GM12878 (cell line): ENCODE measurements around the gene SLC2A9. TPM values are rescaled to one million over a fixed set of nuclear protein-coding genes. Genes with fewer than 3 reads are reported as not detected.

Experiments used
- ATAC-seq: fragments of 200-7000 bp; cut with Tn5 transposase; 3 replicates; pipeline ENCODE4 v1.9.1; 2020; ENCODE audit warnings: mild to moderate bottlenecking, moderate library complexity
- BruUV-seq: library from RNA; stranded (reverse); fragments of 400-500 nt; replicated peaks from 2 replicates; lab custom pipeline; 2021; lab: Mats Ljungman, UMichigan
- CTCF ChIA-PET: fragments of 300-600 bp; sonication (Branson Sonifier 250); formaldehyde crosslinking; extraction: SDS; loops from one replicate; lab custom pipeline; 2021; ENCODE audit warnings: inconsistent platforms; lab: Yijun Ruan, JAX
- POLR2A ChIA-PET: fragments of 350-600 bp; formaldehyde crosslinking; extraction: SDS; loops from one replicate; lab custom pipeline; 2021; ENCODE audit warnings: inconsistent platforms; lab: Charles Lee
- RAD21 ChIA-PET: fragments of 300-600 bp; sonication (Branson Sonifier 250); formaldehyde crosslinking; loops from one replicate; lab custom pipeline; 2023; ENCODE audit warnings: antibody characterized with exemption; ENCODE audit not compliant: unreplicated experiment; lab: Charles Lee
- SMC1A ChIA-PET: fragments of 300-600 bp; sonication (Branson Sonifier 250); formaldehyde crosslinking; loops from one replicate; lab custom pipeline; 2023; ENCODE audit not compliant: unreplicated experiment, uncharacterized antibody; lab: Charles Lee
- DNase-seq: peaks from one replicate; pipeline ENCODE4 v3.0.0-alpha.2; 2011; ENCODE audit warnings: low read depth, low spot score
- FAIRE-seq: peaks from 3 replicates; lab custom pipeline; 2011; peaks lifted over from hg19 to GRCh38; lab: Jason Lieb, UNC
- H2AFZ ChIP-seq: 2 replicates; pipeline ENCODE4 v1.6.0; 2011; ENCODE audit warnings: low read depth, low read length, control low read depth; ENCODE audit not compliant: control insufficient read depth
- H3K27ac ChIP-seq: 2 replicates; pipeline ENCODE4 v1.5.1; 2011; ENCODE audit warnings: control low read depth; ENCODE audit not compliant: control insufficient read depth, insufficient read depth
- H3K27me3 ChIP-seq, 2 experiments: replicated peaks in 1 of 2; 2 replicates each; pipeline versions ENCODE4 v1.6.0 to v1.6.1; 2011; ENCODE audit warnings: low read length in 1 of 2; ENCODE audit not compliant: control insufficient read depth in 2 of 2, insufficient read depth in 2 of 2
- H3K36me3 ChIP-seq, 2 experiments: 2 replicates each; pipeline ENCODE4 v1.5.1; 2011; ENCODE audit warnings: low read length in 1 of 2; ENCODE audit not compliant: control insufficient read depth in 2 of 2, insufficient read depth in 2 of 2
- H3K4me1 ChIP-seq: 2 replicates; pipeline ENCODE4 v1.6.1; 2011; ENCODE audit warnings: mild to moderate bottlenecking, low read length, moderate library complexity, mixed read lengths; ENCODE audit not compliant: control insufficient read depth, insufficient read depth
- H3K4me2 ChIP-seq: 2 replicates; pipeline ENCODE4 v1.6.0; 2011; ENCODE audit warnings: control low read depth; ENCODE audit not compliant: control insufficient read depth, insufficient read depth
- H3K4me3 ChIP-seq: fragments of 200-600 bp; sonication (generic); 2 replicates; pipeline ENCODE4 v1.5.1; 2016
- H3K79me2 ChIP-seq: 2 replicates; pipeline ENCODE4 v1.6.0; 2011; ENCODE audit warnings: low read length; ENCODE audit not compliant: control insufficient read depth, insufficient read depth
- H3K9ac ChIP-seq: 2 replicates; pipeline ENCODE4 v1.8.0; 2011; ENCODE audit warnings: low read length, control low read depth, mixed read lengths; ENCODE audit not compliant: control insufficient read depth, insufficient read depth
- H3K9me3 ChIP-seq: replicated peaks from 3 replicates; pipeline ENCODE4 v1.5.1; 2011; ENCODE audit warnings: mild to moderate bottlenecking, low read length; ENCODE audit not compliant: control insufficient read depth, insufficient read depth
- H4K20me1 ChIP-seq: 2 replicates; pipeline ENCODE4 v1.6.0; 2011; ENCODE audit not compliant: control insufficient read depth, insufficient read depth
- HDGF ChIP-seq: fragments of 450-650 bp; IDR thresholded peaks from 2 replicates; pipeline ENCODE4 v1.6.1; 2016; ENCODE audit warnings: antibody characterized with exemption
- RAD51 ChIP-seq: fragments of 450-650 bp; IDR thresholded peaks from 2 replicates; pipeline ENCODE4 v1.6.1; 2016; ENCODE audit warnings: moderate library complexity, mild to moderate bottlenecking, inconsistent platforms
- SMC3 ChIP-seq: IDR thresholded peaks from 2 replicates; pipeline ENCODE4 v1.6.1; 2011; ENCODE audit warnings: low read length, improper control_type of control experiment, borderline replicate concordance
- WGBS: methylation state at CpG from one replicate; pipeline ENCODE4 v1.1.6; 2016; ENCODE audit warnings: low lambda C conversion rate; ENCODE audit not compliant: insufficient replicate concordance, insufficient coverage; ENCODE audit errors: missing lambda C conversion rate; 5-methylcytosine and 5-hydroxymethylcytosine counted together
- in situ Hi-C: fragments of 300-500 bp; cut with MboI; formaldehyde crosslinking; loops from 9 replicates; pipeline ENCODE4 v1.14.3; 2018; ENCODE audit warnings: mixed read lengths
- intact Hi-C: fragments of 100-400 bp; cut with micrococcal nuclease; formaldehyde crosslinking; loops from one replicate; pipeline ENCODE4 v1.14.2; 2022; ENCODE audit not compliant: unreplicated experiment
- polyA plus RNA-seq, 11 experiments: library from polyadenylated mRNA; depleted of rRNA in 4 of 11; unstranded in 6 of 11; stranded (reverse) in 5 of 11; fragments of >200 nt; fragmentation: Nextera tagmentation in 4 of 11; fragmentation: Illumina TruSeq in 1 of 11; extraction: Ambion mirVana in 4 of 11; extraction: Trizol in 1 of 11; gene quantifications; 1 replicate in 1 of 11; 2 replicates in 10 of 11; pipeline versions ENCODE4 v1.2.1 to v1.2.3, GENCODE V29; 2011 to 2016; ENCODE audit warnings: inconsistent platforms in 2 of 11, missing spikeins in 2 of 11, low read depth in 1 of 11
- total RNA-seq, 4 experiments: library from RNA; depleted of rRNA in 3 of 4; stranded (reverse); fragments of >200 nt in 3 of 4; fragmentation: Illumina TruSeq in 1 of 4; extraction: Trizol in 1 of 4; gene quantifications; 2 replicates each; pipeline versions ENCODE4 v1.2.1 to v1.2.3, GENCODE V29; 2013 to 2021
- TF ChIP-seq, protein P1 (sequence below): IDR thresholded peaks from 2 replicates; pipeline ENCODE4 v1.6.1; 2011; ENCODE audit warnings: mild to moderate bottlenecking, low read depth, low read length, moderate library complexity; ENCODE audit not compliant: insufficient replicate concordance

SLC2A9 gene
- total and polyA plus RNA-seq, 10 of the 15 experiments (the other 5 are each of a cell fraction or from before 2014, with no cell fraction given) = 0.28 to 2.8 (median 1.2) TPM

- no peak for TF ChIP-seq RAD51
- TF ChIP-seq HDGF = 0 out of 2 replicates have a peak, but pooled peaks have one; percentile 43
- in situ Hi-C loops (no loop called here), intact Hi-C loops (no loop called here)
- RAD21 ChIA-PET = interaction anchor here (1.3 kb wide), 1 partner anchor 16 kb away, joined by 3 read pairs; no protein-coding TSS in a partner anchor
- DNase-seq = no peak
- Histone ChIP-seq H3K27me3 (no peaks in the 10 kb centered on the region), H3K27ac (no peak overlapping the region), H3K36me3 (no peaks in the 10 kb centered on the region), H3K79me2 (no peaks in the 10 kb centered on the region), H2AFZ (no peak overlapping the region), H4K20me1 (no peaks in the 10 kb centered on the region), H3K4me2 (no peak overlapping the region), H3K9me3 (no peaks in the 10 kb centered on the region; the same call in 2 of the 3 replicates), H3K4me3 (no peak overlapping the region), H3K9ac (no peak overlapping the region), H3K4me1 (no peaks in the 10 kb centered on the region; the same call in 1 of the 2 replicates)
- BruUV-seq = no TSS peak
- ATAC-seq = no peak
- FAIRE-seq = no peak
- POLR2A ChIA-PET = no interaction called here
- SMC1A ChIA-PET = interaction anchor here (0.8 to 2.3 kb wide), 5 partner anchors 10 to 33 kb away, joined by 3 to 10 read pairs (median 3); no protein-coding TSS in a partner anchor
- CTCF ChIA-PET = interaction anchor here (1.1 kb wide), 1 partner anchor 24 kb away, joined by 3 read pairs; no protein-coding TSS in a partner anchor
- 96% methylated on average over 5 of the region's 5 CpGs for WGBS
Measured at GRCh38 chr4:9980898-9981297, 40.4 kb downstream of the SLC2A9 start.

- Histone ChIP-seq H3K79me2 (no peaks in the 10 kb centered on the region), H3K27ac (no peak overlapping the region), H4K20me1 (no peaks in the 10 kb centered on the region), H3K4me1 (no peaks in the 10 kb centered on the region; the same call in 1 of the 2 replicates), H3K27me3 (no peaks in the 10 kb centered on the region), H3K9ac (no peak overlapping the region), H3K9me3 (peaks cover 2% of the 10 kb centered on the region; the same call in 2 of the 3 replicates), H3K36me3 (no peaks in the 10 kb centered on the region), H3K4me3 (no peak overlapping the region), H3K4me2 (no peak overlapping the region), H2AFZ (no peak overlapping the region)
- POLR2A ChIA-PET = interaction anchor here (1.6 to 1.8 kb wide), 2 partner anchors 9 to 28 kb away, joined by 3 to 7 read pairs; no protein-coding TSS in a partner anchor
- FAIRE-seq (no peak), ATAC-seq (peak; percentile 44), DNase-seq (no peak)
- SMC1A ChIA-PET = interaction anchor here (0.7 to 2.3 kb wide), 7 partner anchors 8 to 34 kb away, joined by 3 to 10 read pairs (median 7); no protein-coding TSS in a partner anchor
- 35% methylated on average over 10 of the region's 10 CpGs for WGBS
- intact Hi-C loops = no loop called here
- CTCF ChIA-PET = interaction anchor here (0.6 to 1.8 kb wide), 7 partner anchors 8 to 214 kb away, joined by 3 to 7 read pairs (median 4); no protein-coding TSS in a partner anchor
- in situ Hi-C loops = no loop called here
- no TSS peak for BruUV-seq
- TF ChIP-seq, protein P1, sequence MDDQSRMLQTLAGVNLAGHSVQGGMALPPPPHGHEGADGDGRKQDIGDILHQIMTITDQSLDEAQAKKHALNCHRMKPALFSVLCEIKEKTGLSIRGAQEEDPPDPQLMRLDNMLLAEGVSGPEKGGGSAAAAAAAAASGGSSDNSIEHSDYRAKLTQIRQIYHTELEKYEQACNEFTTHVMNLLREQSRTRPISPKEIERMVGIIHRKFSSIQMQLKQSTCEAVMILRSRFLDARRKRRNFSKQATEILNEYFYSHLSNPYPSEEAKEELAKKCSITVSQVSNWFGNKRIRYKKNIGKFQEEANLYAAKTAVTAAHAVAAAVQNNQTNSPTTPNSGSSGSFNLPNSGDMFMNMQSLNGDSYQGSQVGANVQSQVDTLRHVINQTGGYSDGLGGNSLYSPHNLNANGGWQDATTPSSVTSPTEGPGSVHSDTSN = no peak
- 0 out of 2 replicates have a peak, but pooled peaks have one; percentile 8 for TF ChIP-seq SMC3
- RAD21 ChIA-PET = interaction anchor here (1.0 to 2.0 kb wide), 8 partner anchors 8 to 214 kb away, joined by 3 to 9 read pairs (median 4); no protein-coding TSS in a partner anchor
Measured at GRCh38 chr4:9979101-9979701, 42.1 kb downstream of the SLC2A9 start.
